Measurements from ENCODE around the gene NEK1. TPM values are rescaled to one million over a fixed set of nuclear protein-coding genes. Genes with fewer than 3 reads are reported as not detected.

Gene NEK1
- total RNA-seq, 1 donor from 2014 or later, result 13.0 TPM

DNA sequence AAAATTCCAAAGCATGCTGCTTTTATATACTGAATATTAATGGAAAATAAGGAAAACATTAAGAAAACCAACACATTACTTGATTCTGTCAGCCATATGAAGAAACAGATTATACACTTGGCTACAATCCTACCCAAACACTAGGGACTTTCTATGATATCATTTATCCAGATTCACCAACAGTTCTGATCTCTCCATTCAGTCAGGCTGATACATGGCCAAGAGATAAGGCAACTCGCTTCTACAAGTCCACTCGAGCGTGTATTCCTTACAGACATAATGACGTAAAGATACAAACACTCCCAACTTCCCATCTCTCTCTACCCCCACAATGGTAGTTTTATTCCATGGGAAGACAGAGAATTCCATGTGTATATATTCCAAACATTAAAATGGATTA is 44.5 kb downstream of the NEK1 start:
- peaks cover 7% of the 10 kb centered on the region for H3K4me1 Mint-ChIP-seq (ENCODE audit: low read depth, unreplicated experiment)
- no peak overlapping the region for H3K4me2 ChIP-seq (ENCODE audit: low read length)
- H3K79me2 ChIP-seq (ENCODE audit: insufficient read depth, low read length), result no peaks in the 10 kb centered on the region
- peaks cover 4% of the 10 kb centered on the region for H3K36me3 Mint-ChIP-seq (ENCODE audit: low read depth, unreplicated experiment)
- no peak overlapping the region for H3K27ac ChIP-seq (ENCODE audit: low read depth, low read length)
- no peaks in the 10 kb centered on the region for H3K36me3 ChIP-seq (ENCODE audit: insufficient read depth, low read length)
- no peak overlapping the region for H3K4me3 Mint-ChIP-seq (ENCODE audit: unreplicated experiment)
- H4K20me1 ChIP-seq (ENCODE audit: insufficient read depth, low read length), result no peaks in the 10 kb centered on the region
- H2AFZ ChIP-seq (ENCODE audit: low read depth, low read length), result no peak overlapping the region
- H3K4me1 ChIP-seq (ENCODE audit: insufficient read depth, low read length), result no peaks in the 10 kb centered on the region
- TF ChIP-seq EZH2 (IDR thresholded peaks at IDR 0.05; ENCODE audit: insufficient read depth, low read length) (no peak), CTCF (IDR thresholded peaks at IDR 0.05; ENCODE audit: insufficient read depth, low read depth, low read length) (no peak)
- H3K9ac ChIP-seq (ENCODE audit: low read length), result no peak overlapping the region
- H3K9me3 ChIP-seq (ENCODE audit: insufficient read depth, low read depth, low read length), result no peaks in the 10 kb centered on the region
- DNase-seq (ENCODE audit: low read depth) (peak; percentile 62), FAIRE-seq (no peak)
- H3K27me3 Mint-ChIP-seq (ENCODE audit: low read depth, unreplicated experiment), result no peaks in the 10 kb centered on the region
- no peaks in the 10 kb centered on the region for H3K27me3 ChIP-seq (ENCODE audit: insufficient read depth, low read length)
- no peak overlapping the region for H3K27ac Mint-ChIP-seq (ENCODE audit: unreplicated experiment)
- no peak overlapping the region for H3K4me3 ChIP-seq (ENCODE audit: insufficient read depth, low read depth, low read length)
- no peaks in the 10 kb centered on the region for H3K9me3 Mint-ChIP-seq (ENCODE audit: unreplicated experiment)

GRCh38 chr4:169566021-169566818 is 46.2 kb downstream of the NEK1 start:
- peaks cover under 1% of the 10 kb centered on the region for H3K36me3 Mint-ChIP-seq (ENCODE audit: low read depth, unreplicated experiment)
- no peaks in the 10 kb centered on the region for H3K27me3 Mint-ChIP-seq (ENCODE audit: low read depth, unreplicated experiment)
- FAIRE-seq (no peak), DNase-seq (ENCODE audit: low read depth) (peak; percentile 33)
- Histone ChIP-seq H3K9me3 (ENCODE audit: insufficient read depth, low read depth, low read length) (no peaks in the 10 kb centered on the region), H3K4me2 (ENCODE audit: low read length) (no peak overlapping the region), H3K36me3 (ENCODE audit: insufficient read depth, low read length) (no peaks in the 10 kb centered on the region), H3K9ac (ENCODE audit: low read length) (no peak overlapping the region), H4K20me1 (ENCODE audit: insufficient read depth, low read length) (no peaks in the 10 kb centered on the region), H2AFZ (ENCODE audit: low read depth, low read length) (no peak overlapping the region), H3K4me3 (ENCODE audit: insufficient read depth, low read depth, low read length) (no peak overlapping the region), H3K27ac (ENCODE audit: low read depth, low read length) (no peak overlapping the region), H3K4me1 (ENCODE audit: insufficient read depth, low read length) (no peaks in the 10 kb centered on the region), H3K27me3 (ENCODE audit: insufficient read depth, low read length) (no peaks in the 10 kb centered on the region), H3K79me2 (ENCODE audit: insufficient read depth, low read length) (no peaks in the 10 kb centered on the region)
- H3K4me1 Mint-ChIP-seq (ENCODE audit: low read depth, unreplicated experiment), result peaks cover 7% of the 10 kb centered on the region
- TF ChIP-seq EZH2 (IDR thresholded peaks at IDR 0.05; ENCODE audit: insufficient read depth, low read length) (no peak), CTCF (IDR thresholded peaks at IDR 0.05; ENCODE audit: insufficient read depth, low read depth, low read length) (peak; percentile 79)
- H3K27ac Mint-ChIP-seq (ENCODE audit: unreplicated experiment), result no peak overlapping the region
- H3K4me3 Mint-ChIP-seq (ENCODE audit: unreplicated experiment), result no peak overlapping the region
- H3K9me3 Mint-ChIP-seq (ENCODE audit: unreplicated experiment), result no peaks in the 10 kb centered on the region

- no peak overlapping the region for H3K27ac ChIP-seq (ENCODE audit: low read depth, low read length)
- H3K4me1 ChIP-seq (ENCODE audit: insufficient read depth, low read length), result no peaks in the 10 kb centered on the region
- no peaks in the 10 kb centered on the region for H3K27me3 ChIP-seq (ENCODE audit: insufficient read depth, low read length)
- no peaks in the 10 kb centered on the region for H3K9me3 ChIP-seq (ENCODE audit: insufficient read depth, low read depth, low read length)
- no peaks in the 10 kb centered on the region for H3K79me2 ChIP-seq (ENCODE audit: insufficient read depth, low read length)
- Mint-ChIP-seq H3K27ac (ENCODE audit: unreplicated experiment) (no peak overlapping the region), H3K27me3 (ENCODE audit: low read depth, unreplicated experiment) (no peaks in the 10 kb centered on the region), H3K4me1 (ENCODE audit: low read depth, unreplicated experiment) (peaks cover 7% of the 10 kb centered on the region), H3K4me3 (ENCODE audit: unreplicated experiment) (no peak overlapping the region), H3K9me3 (ENCODE audit: unreplicated experiment) (no peaks in the 10 kb centered on the region), H3K36me3 (ENCODE audit: low read depth, unreplicated experiment) (no peaks in the 10 kb centered on the region)
- FAIRE-seq (no peak), DNase-seq (ENCODE audit: low read depth) (no peak)
- H3K9ac ChIP-seq (ENCODE audit: low read length), result no peak overlapping the region
- no peak overlapping the region for H2AFZ ChIP-seq (ENCODE audit: low read depth, low read length)
- no peak overlapping the region for H3K4me2 ChIP-seq (ENCODE audit: low read length)
- no peaks in the 10 kb centered on the region for H3K36me3 ChIP-seq (ENCODE audit: insufficient read depth, low read length)
- no peaks in the 10 kb centered on the region for H4K20me1 ChIP-seq (ENCODE audit: insufficient read depth, low read length)
- TF ChIP-seq CTCF (IDR thresholded peaks at IDR 0.05; ENCODE audit: insufficient read depth, low read depth, low read length), result no peak
- no peak for TF ChIP-seq EZH2 (IDR thresholded peaks at IDR 0.05; ENCODE audit: insufficient read depth, low read length)
- no peak overlapping the region for H3K4me3 ChIP-seq (ENCODE audit: insufficient read depth, low read depth, low read length)
Measured at GRCh38 chr4:169565606-169566005, 46.8 kb downstream of the NEK1 start.

Measured in astrocyte (in vitro differentiated cells and primary cell).